ENCODE results near the gene ATP5ME.

- TF ChIP-seq CTCF (IDR thresholded peaks at IDR 0.05 in 4 of 5, conservative IDR thresholded peaks at IDR 0.05 in 1 of 5) (no peak), POLR2A (IDR thresholded peaks at IDR 0.05) (no peak)
Measured at GRCh38 chr4:688854-689681, 15.0 kb upstream of the ATP5ME start, which contains the start of gene SLC49A3.

All from gastrocnemius medialis (tissue), 4 donors.